HEK293T (cell line): Measurements from ENCODE around the gene POPDC2.
"Not testable (repeated sequence)": the region's sequence is repeated elsewhere in the genome, so short reads cannot be mapped to it uniquely, and the experiment has no call there.

ENCODE experiments used
- CTCF ChIA-PET: fragments of 350-600 bp; formaldehyde crosslinking; extraction: SDS; loops from one replicate; lab custom pipeline; 2021; ENCODE audit warnings: antibody characterized with exemption, inconsistent platforms; lab: Yijun Ruan, JAX
- POLR2A ChIA-PET: fragments of 350-600 bp; formaldehyde crosslinking; extraction: SDS; loops from one replicate; lab custom pipeline; 2020; ENCODE audit warnings: antibody characterized with exemption, inconsistent platforms; lab: Yijun Ruan, JAX
- DNase-seq: peaks from one replicate; pipeline ENCODE4 v3.0.0; 2012; ENCODE audit warnings: mixed read lengths; ENCODE audit errors: extremely low spot score
- ARNT ChIP-seq: fragments of 450-650 bp; IDR thresholded peaks from 2 replicates; pipeline ENCODE4 v1.6.1; 2017; ENCODE audit warnings: mild to moderate bottlenecking
- BHLHE40 ChIP-seq: fragments of 450-650 bp; IDR thresholded peaks from 2 replicates; pipeline ENCODE4 v1.6.1; 2016; ENCODE audit warnings: mild to moderate bottlenecking, moderate library complexity, borderline replicate concordance
- CTBP1 ChIP-seq: fragments of 450-650 bp; IDR thresholded peaks from 2 replicates; pipeline ENCODE4 v1.6.1; 2016; ENCODE audit warnings: borderline replicate concordance
- ELF4 ChIP-seq: fragments of 450-650 bp; IDR thresholded peaks from 2 replicates; pipeline ENCODE4 v1.6.1; 2017; ENCODE audit warnings: antibody characterized with exemption
- FOXA1 ChIP-seq: fragments of 450-650 bp; IDR thresholded peaks from 2 replicates; pipeline ENCODE4 v1.6.1; 2016; ENCODE audit warnings: mild to moderate bottlenecking
- FOXK2 ChIP-seq: fragments of 450-650 bp; IDR thresholded peaks from 2 replicates; pipeline ENCODE4 v1.6.1; 2016; ENCODE audit warnings: mild to moderate bottlenecking
- FOXM1 ChIP-seq: fragments of 450-650 bp; IDR thresholded peaks from 2 replicates; pipeline ENCODE4 v1.6.1; 2017; ENCODE audit warnings: mild to moderate bottlenecking, borderline replicate concordance
- HDGF ChIP-seq: fragments of 450-650 bp; IDR thresholded peaks from 2 replicates; pipeline ENCODE4 v1.6.1; 2017; ENCODE audit warnings: antibody characterized with exemption, borderline replicate concordance
- L3MBTL2 ChIP-seq: fragments of 450-650 bp; conservative IDR thresholded peaks from 2 replicates; pipeline ENCODE4 v1.6.1; 2016; ENCODE audit warnings: mild to moderate bottlenecking
- LEF1 ChIP-seq: fragments of 450-650 bp; IDR thresholded peaks from 2 replicates; pipeline ENCODE4 v1.6.1; 2017; ENCODE audit warnings: mild to moderate bottlenecking, borderline replicate concordance
- NFRKB ChIP-seq: fragments of 450-650 bp; IDR thresholded peaks from 2 replicates; pipeline ENCODE4 v1.6.1; 2016; ENCODE audit warnings: mild to moderate bottlenecking, moderate library complexity
- PKNOX1 ChIP-seq: fragments of 450-650 bp; IDR thresholded peaks from 2 replicates; pipeline ENCODE4 v1.6.1; 2016
- SP1 ChIP-seq: fragments of 450-650 bp; IDR thresholded peaks from 2 replicates; pipeline ENCODE4 v1.6.1; 2017
- SUZ12 ChIP-seq: fragments of 450-650 bp; IDR thresholded peaks from 2 replicates; pipeline ENCODE4 v1.6.1; 2016; ENCODE audit warnings: mild to moderate bottlenecking
- TARDBP ChIP-seq: fragments of 450-650 bp; IDR thresholded peaks from 2 replicates; pipeline ENCODE4 v1.6.1; 2016
- ZNF384 ChIP-seq: fragments of 450-650 bp; IDR thresholded peaks from 2 replicates; pipeline ENCODE4 v1.6.1; 2016

The POPDC2 gene

GRCh38 chr3:119595639-119596334, 64.6 kb downstream of the POPDC2 start:
- DNase-seq, result no peak
- POLR2A ChIA-PET, result no interaction called here
- CTCF ChIA-PET, result no interaction called here

GRCh38 chr3:119594929-119595328, 65.5 kb downstream of the POPDC2 start:
- DNase-seq, POLR2A ChIA-PET, CTCF ChIA-PET: not testable (repeated sequence)

More at GRCh38 chr3:119595639-119596334, 64.6 kb downstream of the POPDC2 start:
- TF ChIP-seq FOXK2 (no peak), TARDBP (no peak), SP1 (no peak), HDGF (no peak), PKNOX1 (no peak), NFRKB (no peak), ARNT (no peak), L3MBTL2 (no peak), SUZ12 (no peak), LEF1 (no peak), FOXM1 (no peak), BHLHE40 (no peak), CTBP1 (no peak), FOXA1 (no peak), ELF4 (no peak), ZNF384 (no peak)

GRCh38 chr3:119594066-119594465, 66.3 kb downstream of the POPDC2 start:
- no peak for DNase-seq
- ChIA-PET POLR2A (no interaction called here), CTCF (no interaction called here)
- no peak for TF ChIP-seq L3MBTL2
- no peak for TF ChIP-seq LEF1
- TF ChIP-seq ZNF384, result no peak
- no peak for TF ChIP-seq CTBP1
- TF ChIP-seq FOXK2, result no peak
- no peak for TF ChIP-seq TARDBP

GRCh38 chr3:119592861-119593260, 67.5 kb downstream of the POPDC2 start:
- POLR2A ChIA-PET, result no interaction called here
- CTCF ChIA-PET, result no interaction called here
- DNase-seq, result no peak
- no peak for TF ChIP-seq NFRKB
